Central memory CD8-positive, alpha-beta T cell (primary cell): ENCODE measurements around the gene ZIC1.

Experiments used
- ATAC-seq: fragments of 150-1000 bp; cut with Tn5 transposase; replicated peaks from 2 replicates; pipeline ENCODE4 v1.10.0; 2022; ENCODE audit warnings: mild to moderate bottlenecking, moderate FRiP score, moderate number of reproducible peaks; ENCODE audit not compliant: poor library complexity, severe bottlenecking; ENCODE audit errors: extremely low read depth
- DNase-seq, 2 donors: peaks; one replicate each; pipeline ENCODE4 v3.0.0; 2021; ENCODE audit warnings: low spot score in 2 of 2
- H3K27ac Mint-ChIP-seq: one replicate; pipeline ENCODE4 v1.8.0; 2022; ENCODE audit warnings: low read depth, mild to moderate bottlenecking, moderate library complexity, mixed read lengths
- H3K27me3 Mint-ChIP-seq: one replicate; pipeline ENCODE4 v1.8.0; 2022; ENCODE audit warnings: mixed read lengths
- H3K36me3 Mint-ChIP-seq: one replicate; pipeline ENCODE4 v1.8.0; 2022; ENCODE audit warnings: mild to moderate bottlenecking, moderate library complexity, mixed read lengths; ENCODE audit not compliant: insufficient read depth
- H3K4me1 Mint-ChIP-seq: one replicate; pipeline ENCODE4 v1.8.0; 2022; ENCODE audit warnings: mixed read lengths
- H3K4me3 Mint-ChIP-seq: one replicate; pipeline ENCODE4 v1.8.0; 2022; ENCODE audit warnings: mild to moderate bottlenecking, moderate library complexity, mixed read lengths
- H3K9me3 Mint-ChIP-seq: one replicate; pipeline ENCODE4 v1.8.0; 2022; ENCODE audit warnings: mixed read lengths

Gene ZIC1

DNA sequence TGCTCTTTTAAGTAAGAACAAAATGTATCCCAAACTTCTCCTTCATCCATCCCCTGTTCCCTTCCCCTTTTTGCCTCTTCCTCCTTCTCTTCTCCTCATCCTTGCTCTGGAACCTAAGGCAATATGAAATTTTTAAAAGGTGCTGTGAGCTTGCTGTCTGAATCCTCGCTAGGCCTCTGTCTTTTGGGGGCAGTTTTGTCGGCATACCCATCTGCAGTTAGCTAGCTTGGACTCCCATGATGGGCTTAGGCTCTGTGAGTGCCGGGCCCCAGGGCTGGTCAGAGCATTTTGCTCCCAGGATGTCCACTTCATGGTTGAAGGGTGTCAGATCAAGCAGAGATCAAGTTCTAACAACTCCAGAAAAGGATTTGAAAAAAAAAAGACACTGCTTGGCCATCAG lies 18.6 kb downstream of the ZIC1 start:
- peaks cover 15% of the 10 kb centered on the region for H3K27me3 Mint-ChIP-seq
- H3K36me3 Mint-ChIP-seq, result no peaks in the 10 kb centered on the region
- H3K4me1 Mint-ChIP-seq, result no peaks in the 10 kb centered on the region
- ATAC-seq, result no peak
- DNase-seq, result no peak
- no peak overlapping the region for H3K27ac Mint-ChIP-seq
- H3K9me3 Mint-ChIP-seq, result no peaks in the 10 kb centered on the region
- H3K4me3 Mint-ChIP-seq, result no peak overlapping the region

DNA sequence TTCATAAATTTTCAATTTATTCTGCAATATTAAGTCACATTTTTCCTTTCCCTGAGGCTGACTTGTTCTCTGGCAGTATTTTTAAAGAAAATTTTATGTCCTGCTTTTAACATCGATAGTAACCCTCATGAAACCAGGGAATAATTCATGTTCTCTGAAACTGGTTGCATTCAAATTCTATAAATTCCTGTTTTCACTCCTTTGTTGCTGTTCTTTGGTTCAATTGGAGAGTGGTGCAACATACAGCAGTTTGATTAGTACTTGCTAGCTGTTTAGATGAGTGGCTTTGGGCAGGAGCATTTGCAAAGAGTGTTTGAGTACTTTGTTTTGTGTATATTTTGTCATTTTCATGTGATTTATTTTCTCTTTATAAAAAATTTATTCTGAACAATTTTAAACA lies 19.2 kb downstream of the ZIC1 start:
- H3K27me3 Mint-ChIP-seq, result peaks cover 9% of the 10 kb centered on the region
- no peaks in the 10 kb centered on the region for H3K9me3 Mint-ChIP-seq
- ATAC-seq (no peak), DNase-seq (no peak)
- no peak overlapping the region for H3K27ac Mint-ChIP-seq
- H3K36me3 Mint-ChIP-seq, result no peaks in the 10 kb centered on the region
- H3K4me1 Mint-ChIP-seq, result no peaks in the 10 kb centered on the region
- no peak overlapping the region for H3K4me3 Mint-ChIP-seq

DNA sequence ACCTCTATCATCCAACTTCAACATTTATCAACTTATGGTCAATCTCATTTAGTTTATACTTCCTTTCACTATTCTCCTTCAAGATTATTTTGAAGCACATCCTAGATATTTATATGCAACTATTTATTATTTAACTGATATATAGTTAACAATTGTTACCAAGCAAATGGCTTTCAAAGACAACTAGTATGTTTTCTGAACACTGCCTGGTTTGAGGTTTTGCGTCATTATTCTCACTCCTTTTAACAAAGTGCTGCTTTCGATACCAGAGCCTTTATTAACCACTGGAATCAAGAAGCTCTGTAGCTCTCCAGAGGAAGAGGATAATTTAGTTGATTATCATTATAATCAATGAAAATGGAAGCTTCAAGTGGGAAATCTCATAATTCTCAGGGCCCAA lies 19.6 kb downstream of the ZIC1 start:
- Mint-ChIP-seq H3K27ac (no peak overlapping the region), H3K36me3 (no peaks in the 10 kb centered on the region), H3K9me3 (no peaks in the 10 kb centered on the region), H3K4me3 (no peak overlapping the region), H3K27me3 (peaks cover 5% of the 10 kb centered on the region), H3K4me1 (no peaks in the 10 kb centered on the region)
- DNase-seq, result no peak
- ATAC-seq, result no peak

DNA sequence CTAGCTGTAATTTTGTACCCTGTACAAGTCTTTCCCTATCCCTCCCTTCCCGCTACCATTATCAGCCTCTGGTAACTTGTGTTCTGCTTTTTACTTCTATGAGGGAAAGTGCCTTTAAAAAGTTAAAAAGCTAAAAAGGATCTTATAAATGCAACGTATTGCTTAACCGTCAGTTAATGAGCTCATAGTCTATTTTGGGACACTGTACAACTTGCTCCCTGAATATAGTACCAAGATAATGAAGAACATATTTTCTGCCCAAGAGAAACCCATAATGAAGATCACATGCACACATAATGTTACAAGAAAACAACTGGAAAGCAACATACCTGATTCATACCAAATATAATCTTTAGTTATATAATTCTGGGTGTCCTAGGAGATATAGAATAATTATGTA lies 22.6 kb downstream of the ZIC1 start:
- H3K36me3 Mint-ChIP-seq, result no peaks in the 10 kb centered on the region
- no peak for ATAC-seq
- H3K27ac Mint-ChIP-seq, result no peak overlapping the region
- H3K9me3 Mint-ChIP-seq, result no peaks in the 10 kb centered on the region
- H3K27me3 Mint-ChIP-seq, result no peaks in the 10 kb centered on the region
- no peaks in the 10 kb centered on the region for H3K4me1 Mint-ChIP-seq
- DNase-seq, result no peak
- no peak overlapping the region for H3K4me3 Mint-ChIP-seq

DNA sequence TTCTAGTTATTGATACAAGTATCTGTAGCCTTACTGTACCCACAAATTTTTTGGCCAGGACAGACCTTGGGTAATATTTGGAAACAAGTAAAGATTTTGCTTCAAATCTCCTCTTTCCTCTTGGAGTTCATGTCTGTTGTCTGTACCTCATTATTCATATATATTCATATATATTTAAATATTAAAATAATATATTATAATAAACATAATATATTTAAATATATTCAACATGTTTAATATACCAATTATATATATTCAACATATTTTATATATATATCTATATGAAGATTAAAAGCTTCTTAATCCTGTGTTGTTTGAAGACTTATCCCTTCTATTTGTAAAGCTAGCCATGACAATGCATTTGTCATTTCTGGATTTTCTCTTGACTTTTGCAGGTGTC lies 38.1 kb downstream of the ZIC1 start:
- Mint-ChIP-seq H3K36me3 (no peaks in the 10 kb centered on the region), H3K27ac (no peak overlapping the region), H3K4me1 (no peaks in the 10 kb centered on the region), H3K4me3 (no peak overlapping the region), H3K9me3 (no peaks in the 10 kb centered on the region), H3K27me3 (no peaks in the 10 kb centered on the region)
- no peak for DNase-seq
- no peak for ATAC-seq

DNA sequence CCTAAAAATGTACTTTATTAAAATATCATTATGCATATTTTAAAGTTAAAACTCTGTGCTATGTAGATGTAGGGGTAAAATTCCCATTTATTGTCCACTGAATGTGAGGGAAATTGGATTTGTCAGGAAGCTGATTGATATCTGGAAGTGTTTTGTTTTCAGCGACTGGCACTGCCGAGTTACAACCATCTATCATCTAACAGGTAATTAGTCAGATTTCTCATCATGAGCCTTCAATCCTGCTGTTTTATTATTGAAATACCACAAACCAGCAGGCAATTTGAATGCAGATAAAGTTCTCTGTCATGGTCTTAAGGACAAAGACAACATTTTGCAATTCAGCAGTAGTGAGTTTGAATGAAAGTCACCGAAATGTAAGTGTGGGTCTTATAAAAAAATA lies 40.5 kb downstream of the ZIC1 start:
- Mint-ChIP-seq H3K27ac (no peak overlapping the region), H3K36me3 (no peaks in the 10 kb centered on the region), H3K4me1 (no peaks in the 10 kb centered on the region), H3K27me3 (no peaks in the 10 kb centered on the region), H3K4me3 (no peak overlapping the region), H3K9me3 (peaks cover 11% of the 10 kb centered on the region)
- no peak for ATAC-seq
- no peak for DNase-seq

DNA sequence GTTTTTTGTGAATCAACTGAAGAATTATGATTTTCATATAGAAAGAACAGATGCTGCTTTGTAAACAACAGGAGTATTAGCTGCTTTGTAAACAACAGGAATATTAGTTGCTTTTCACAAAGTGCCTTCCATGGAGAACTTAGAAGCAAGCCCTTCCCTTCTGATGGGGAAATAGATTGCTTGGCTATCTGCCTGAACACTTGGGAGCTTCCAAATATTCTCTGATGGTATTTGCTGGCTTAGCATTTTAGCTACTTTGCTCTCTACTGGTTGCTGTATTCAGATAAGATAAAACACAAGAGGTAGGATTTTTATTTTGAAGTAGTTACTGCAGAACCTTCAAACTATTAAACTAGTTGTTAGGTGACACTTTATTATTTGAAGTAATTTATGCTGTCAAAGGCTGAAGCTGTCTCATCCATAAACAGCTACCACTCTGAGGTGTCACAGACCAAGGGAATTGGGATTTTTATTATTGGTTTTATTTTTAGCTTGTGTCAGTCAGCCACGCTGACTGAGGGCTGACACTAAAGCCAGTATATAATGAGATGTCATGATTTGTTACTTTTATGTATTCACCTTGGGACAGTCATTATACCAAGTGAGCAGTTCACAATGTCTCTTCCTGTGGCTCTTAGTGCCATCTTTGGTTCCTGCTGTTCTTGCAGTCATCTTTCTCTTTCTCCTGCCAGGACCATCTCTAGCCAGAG lies 50.0 kb downstream of the ZIC1 start:
- H3K4me1 Mint-ChIP-seq, result no peaks in the 10 kb centered on the region
- no peak overlapping the region for H3K4me3 Mint-ChIP-seq

DNA sequence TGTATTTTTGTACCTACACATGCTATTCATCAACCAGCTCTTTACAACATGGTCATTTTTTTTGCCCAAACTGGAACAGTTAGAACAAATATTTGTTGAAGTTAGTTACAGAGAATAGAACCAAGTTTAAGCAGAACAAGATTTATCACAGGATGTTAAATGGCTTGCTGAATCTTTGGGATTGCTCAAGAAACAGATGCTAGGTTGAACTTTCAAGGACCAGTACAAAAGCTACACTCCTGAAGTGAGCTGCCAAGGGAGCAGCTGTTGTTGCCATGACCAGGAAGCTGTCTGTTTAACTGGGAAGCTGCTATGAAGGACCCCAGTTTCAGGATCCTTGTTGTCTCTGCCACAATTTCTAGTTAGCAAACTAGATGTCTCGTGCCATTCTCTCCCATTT lies 53.7 kb downstream of the ZIC1 start:
- no peaks in the 10 kb centered on the region for H3K4me1 Mint-ChIP-seq
- DNase-seq (no peak), ATAC-seq (no peak)
- H3K27me3 Mint-ChIP-seq, result no peaks in the 10 kb centered on the region
- H3K36me3 Mint-ChIP-seq, result no peaks in the 10 kb centered on the region
- H3K27ac Mint-ChIP-seq, result no peak overlapping the region
- no peaks in the 10 kb centered on the region for H3K9me3 Mint-ChIP-seq
- H3K4me3 Mint-ChIP-seq, result no peak overlapping the region

More for the DNA sequence above, 50.0 kb downstream of the ZIC1 start:
- Mint-ChIP-seq H3K27me3 (no peaks in the 10 kb centered on the region), H3K36me3 (no peaks in the 10 kb centered on the region), H3K9me3 (peaks cover 9% of the 10 kb centered on the region), H3K27ac (no peak overlapping the region)
- ATAC-seq (no peak), DNase-seq (no peak)
